ENCODE data around the gene COPA.
"Not testable (repeated sequence)": the region's sequence is repeated elsewhere in the genome, so short reads cannot be mapped to it uniquely, and the experiment has no call there.

Gene COPA

DNA sequence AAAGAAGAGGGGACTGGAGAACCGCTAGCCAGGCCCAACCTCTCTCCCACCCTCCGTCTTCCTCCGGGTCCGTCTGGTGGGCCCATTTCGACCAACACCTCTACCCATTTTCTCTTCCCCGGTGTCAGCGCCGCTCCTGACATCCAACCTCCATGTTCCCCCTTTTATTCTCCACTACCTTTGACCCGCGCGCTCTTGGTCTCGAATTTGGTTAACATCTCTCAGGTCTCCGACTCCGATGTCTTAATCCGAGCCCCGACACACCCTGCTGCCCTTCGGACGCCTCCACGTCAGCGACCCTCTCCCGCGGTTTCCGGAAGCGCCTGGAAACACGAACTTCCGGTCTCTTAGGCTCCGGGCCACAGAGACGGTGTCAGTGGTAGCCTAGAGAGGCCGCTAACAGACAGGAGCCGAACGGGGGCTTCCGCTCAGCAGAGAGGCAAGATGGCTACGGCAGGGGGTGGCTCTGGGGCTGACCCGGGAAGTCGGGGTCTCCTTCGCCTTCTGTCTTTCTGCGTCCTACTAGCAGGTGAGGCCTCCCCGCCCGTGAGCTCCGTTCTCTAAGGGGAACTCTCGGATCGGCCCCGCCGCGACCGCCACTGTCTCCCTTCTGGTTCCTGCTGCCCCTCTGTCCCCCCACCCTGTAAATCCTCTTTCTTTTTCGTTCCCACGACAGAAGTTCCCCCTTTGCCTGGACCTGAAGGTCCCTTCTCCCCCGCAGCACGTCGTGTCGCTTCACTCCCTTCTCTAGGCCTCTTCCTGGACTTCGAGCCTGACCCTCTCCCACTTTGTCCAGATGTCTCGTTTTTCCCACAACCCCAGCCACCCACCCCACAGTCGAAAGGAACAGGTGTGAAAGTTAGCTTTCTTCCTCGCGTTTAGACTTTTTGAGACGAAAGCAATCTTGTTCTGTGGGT is at the start of gene COPA, which contains the start of gene NCSTN:
Gene COPA, minus strand, starts transcription at position 298 of the 917 bp plus-strand sequence. Its CDS starts 80 bp downstream, at position 218.
Gene NCSTN, plus strand, starts transcription at position 431 of the 917 bp plus-strand sequence. Its CDS starts 14 bp downstream, at position 445.
- DNase-seq: peak; percentile 82

DNA sequence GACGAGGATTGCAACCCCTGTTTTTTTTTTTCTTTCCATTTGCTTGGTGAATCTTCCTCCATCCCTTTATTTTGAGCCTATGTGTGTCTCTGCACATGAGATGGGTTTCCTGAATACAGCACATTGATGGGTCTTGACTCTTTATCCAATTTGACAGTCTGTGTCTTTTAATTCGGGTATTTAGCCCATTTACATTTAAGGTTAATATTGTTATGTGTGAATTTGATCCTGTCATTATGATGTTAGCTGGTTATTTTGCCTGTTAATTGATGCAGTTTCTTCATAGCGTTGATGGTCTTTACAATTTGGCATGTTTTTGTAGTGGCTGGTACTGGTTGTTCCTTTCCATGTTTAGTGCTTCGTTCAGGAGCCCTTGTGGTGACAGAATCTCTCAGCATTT is 45.4 kb upstream of the COPA start:
- not testable (repeated sequence) for DNase-seq

DNA sequence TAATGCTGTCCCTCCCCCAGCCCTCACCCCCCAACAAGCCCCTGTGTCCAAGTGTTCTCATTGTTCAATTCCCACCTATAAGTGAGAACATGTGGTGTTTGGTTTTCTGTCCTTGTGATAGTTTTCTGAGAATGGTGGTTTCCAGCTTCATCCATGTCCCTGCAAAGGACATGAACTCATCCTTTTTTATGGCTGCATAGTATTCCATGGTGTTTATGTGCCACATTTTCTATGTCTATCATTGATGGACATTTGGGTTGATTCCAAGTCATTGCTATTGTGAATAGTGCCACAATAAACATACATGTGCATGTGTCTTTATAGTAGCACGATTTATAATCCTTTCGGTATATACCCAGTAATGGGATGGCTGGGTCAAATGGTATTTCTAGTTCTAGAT is 41.8 kb upstream of the COPA start:
- not testable (repeated sequence) for DNase-seq

DNA sequence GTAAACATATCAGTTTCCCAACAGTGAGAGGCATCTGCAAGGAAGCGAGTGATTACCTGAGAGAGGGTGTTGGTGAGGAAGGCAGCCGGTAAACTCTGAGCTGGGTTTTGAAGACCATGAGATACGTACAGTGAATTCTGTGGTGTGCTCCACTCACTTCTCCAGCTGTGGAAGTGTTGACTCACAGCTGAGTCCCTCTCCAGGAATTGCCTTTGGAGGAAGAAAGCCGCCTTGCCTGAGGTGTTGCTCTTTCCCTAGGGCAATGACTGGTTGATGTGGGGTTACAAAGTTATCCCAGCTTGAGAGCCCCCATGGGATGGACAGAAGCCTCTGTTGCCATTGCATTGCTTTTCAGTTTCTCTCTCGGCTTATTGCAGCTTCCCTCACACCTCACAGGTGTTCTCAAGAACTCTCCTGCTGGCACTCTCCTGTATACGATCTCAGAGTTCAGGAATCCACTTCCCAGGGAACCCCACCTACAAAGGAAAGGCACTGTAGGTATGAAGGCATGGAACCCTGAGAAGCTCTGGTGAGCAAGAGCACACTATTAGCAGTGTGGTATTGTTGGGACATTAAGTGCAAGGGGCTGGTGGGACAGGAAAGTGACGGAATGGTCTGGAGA is 34.6 kb upstream of the COPA start:
- DNase-seq: no peak

DNA sequence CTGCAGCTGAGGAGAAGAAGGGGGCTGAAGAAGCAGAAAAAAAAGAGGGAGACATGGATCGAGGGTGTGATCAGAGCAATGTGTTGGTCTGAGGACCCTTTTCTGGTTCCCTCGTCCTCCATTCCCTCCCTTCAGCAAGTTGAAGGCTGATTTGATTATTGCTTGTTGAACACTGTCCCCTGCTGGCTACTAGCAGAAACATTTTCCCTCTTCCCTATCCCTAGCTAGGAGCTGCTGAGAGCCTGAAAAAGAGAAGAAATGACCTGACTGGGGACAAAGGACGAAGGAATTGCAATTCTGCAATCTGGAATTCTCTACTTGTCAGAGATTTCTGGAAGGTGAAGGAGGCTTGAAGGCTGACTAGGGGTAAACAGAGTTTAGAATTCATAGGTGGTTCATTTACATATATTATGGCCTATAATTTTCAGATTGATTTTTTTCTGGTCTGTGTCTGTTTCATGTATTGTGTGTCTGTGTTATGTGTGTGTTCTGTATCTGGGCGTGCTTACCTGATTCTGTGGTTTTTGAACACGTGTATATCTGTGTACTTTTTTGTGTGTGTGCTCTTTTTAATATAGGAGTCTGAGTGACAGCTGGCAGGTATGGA is 33.6 kb upstream of the COPA start:
- peak; percentile 79 for DNase-seq

DNA sequence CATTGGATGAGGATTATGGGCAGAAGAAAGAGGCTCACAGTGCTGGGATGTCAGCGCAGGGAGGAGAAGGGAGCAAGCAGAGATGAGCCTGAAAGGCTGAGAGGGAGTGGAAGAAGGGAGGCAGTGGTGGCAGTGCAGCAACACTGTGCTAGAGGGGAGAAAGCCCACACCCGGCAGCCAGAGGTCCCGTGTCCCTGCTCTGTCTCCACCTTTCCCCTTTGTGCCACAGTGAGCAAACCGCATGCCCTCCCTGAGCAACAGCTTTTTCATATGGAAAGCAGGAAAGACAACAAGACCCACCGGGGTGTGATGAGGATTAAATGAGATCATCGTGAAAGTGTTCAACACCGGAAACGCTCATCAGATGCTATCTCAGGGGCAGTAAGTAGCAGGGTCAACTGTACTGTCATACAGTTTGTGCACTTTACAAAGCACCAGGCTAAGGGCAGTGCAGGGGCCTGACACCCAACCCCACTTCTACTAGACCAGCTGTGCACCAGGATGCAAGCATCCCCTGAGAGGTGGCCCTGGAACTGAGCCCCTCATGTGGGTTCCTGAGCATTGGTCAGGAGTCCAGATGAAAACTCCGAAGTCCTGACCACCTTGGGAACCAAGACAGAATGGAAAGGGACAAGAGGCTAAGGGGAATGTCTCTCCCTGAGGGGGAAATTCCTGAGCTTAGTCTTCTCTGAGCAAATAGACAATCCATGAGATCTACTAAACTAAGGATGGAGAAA is 32.9 kb upstream of the COPA start:
- no peak for DNase-seq

DNA sequence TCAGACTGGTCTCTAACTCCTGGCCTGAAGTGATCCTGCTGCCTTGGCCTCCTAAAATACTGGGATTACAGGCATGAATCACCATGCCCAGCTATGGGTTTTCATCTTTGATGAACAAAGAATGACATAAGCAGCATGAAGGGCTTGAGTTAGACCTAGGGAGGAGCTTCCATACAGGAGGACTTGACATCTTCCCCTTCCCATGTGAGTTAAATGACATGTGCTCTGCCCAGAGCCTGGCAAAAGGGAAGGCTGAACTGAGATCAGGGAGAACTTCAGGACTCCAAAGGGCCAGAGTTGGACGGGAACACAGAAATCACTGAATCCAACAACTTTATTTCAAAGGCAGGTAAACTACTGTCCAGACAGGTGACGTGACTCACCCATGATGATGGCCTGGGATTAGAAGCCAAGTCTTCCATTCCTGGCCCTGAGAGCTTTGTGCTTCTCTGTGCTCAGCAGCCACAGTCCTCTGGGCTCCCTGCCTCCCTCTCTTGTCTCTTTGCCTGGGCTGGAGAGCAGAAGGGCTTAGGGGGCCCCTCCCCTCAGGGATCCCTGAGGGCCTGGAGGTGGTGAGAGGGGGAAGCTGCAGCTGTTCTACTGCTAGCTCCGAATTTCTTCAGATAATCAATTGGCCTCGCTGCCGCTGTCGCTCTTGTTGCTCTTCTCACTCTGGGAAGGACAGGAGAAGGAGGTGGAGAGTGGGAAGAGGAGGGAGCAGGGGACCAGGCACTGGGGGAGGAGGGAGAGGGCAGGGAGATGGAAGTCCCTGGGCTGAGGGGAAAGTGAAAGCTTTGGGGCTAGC is 31.5 kb upstream of the COPA start:
- DNase-seq: no peak

DNA sequence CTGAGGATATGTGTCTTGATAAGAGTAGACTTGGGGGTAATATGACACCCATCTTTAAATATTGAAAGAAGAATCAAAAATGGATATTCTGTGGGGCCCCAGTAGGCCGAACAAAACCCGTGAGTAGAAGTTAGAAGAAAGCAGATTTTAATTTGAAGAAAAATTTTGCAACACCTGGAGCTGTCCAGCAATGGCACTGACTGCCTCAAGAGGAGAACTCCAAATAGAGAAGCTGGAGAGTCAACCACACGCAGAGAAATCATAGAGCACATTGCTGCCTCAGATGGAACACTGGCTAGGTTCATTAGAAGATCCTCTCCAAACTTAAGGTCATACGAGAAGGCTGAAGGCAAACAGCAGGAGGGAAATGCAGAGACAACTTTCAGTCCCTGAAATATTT is 30.6 kb upstream of the COPA start:
- DNase-seq: no peak

DNA sequence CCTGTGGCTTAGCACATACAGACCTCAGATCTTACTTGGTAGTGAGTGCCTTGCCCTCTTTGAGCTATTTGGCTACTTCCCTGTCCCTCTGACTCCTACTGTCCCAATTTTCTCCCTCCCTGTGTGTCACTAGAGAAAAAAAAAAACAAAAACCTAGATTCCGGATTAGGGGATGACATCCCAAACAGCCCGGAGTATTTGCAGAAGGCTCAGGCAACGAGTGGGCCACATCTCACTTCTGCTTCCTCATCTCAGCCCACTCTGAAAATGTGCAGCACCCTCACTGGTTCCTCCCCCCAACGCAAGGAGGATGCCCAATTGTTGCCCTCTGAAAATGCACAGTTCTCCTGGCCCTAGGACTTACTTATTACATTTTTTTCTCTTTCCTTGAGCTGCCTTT is 28.7 kb upstream of the COPA start:
- no peak for DNase-seq

DNA sequence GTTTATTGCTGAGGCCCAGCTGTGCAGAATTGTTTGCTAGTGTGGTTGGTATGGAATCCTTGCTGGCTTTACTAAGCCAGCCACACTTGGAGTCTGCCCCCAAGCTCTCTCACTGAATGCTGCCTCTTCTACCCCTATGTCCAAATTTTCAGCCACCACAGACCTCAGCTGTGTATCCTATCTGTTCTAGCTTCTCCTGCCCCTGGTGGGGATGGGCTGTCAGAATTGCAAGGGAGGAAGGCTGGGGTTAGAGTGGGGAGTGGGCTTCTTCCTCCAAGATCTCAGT is 28.2 kb upstream of the COPA start:
- DNase-seq: no peak

DNA sequence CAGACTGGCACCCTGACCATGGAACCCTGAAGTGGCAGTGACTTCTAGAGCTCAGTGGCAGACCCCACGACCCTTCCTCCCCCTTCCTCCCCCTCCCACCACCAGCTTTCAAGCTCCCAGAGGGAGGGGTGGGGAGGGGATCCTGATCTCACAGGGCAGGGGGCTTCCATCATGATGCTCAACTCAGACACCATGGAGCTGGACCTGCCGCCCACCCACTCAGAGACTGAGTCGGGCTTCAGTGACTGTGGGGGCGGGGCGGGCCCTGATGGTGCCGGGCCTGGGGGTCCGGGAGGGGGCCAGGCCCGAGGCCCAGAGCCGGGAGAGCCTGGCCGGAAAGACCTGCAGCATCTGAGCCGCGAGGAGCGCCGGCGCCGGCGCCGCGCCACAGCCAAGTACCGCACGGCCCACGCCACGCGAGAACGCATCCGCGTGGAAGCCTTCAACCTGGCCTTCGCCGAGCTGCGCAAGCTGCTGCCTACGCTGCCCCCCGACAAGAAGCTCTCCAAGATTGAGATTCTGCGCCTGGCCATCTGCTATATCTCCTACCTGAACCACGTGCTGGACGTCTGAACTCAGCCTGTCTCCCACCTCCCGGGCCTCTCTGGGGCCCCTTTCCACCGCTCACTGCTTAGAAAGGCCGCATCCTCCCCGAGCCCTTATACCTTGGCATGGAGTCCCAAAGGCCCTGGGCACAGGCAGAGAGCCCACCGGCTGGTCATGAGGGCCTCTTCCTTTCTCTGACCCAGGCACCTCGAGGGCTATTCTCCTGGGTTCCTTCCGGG is 27.7 kb upstream of the COPA start:
- no peak for DNase-seq

DNA sequence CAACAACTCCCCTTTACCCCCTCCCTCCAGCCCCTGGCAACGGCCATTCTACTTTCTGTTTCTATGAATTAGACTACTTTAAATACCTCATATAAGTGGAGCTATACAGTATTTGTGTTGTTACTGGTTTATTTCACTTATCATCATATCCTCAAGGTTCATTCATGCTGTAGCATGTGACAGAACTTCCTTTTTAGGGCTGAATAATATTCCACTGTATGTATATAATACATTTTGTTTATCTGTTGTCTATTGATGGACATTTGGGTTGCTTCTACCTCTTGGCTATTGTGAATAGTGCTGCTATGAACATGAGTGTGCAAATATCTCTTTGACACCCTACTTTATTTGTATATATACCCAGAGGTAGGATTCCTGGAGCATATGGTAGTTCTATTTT is 26.0 kb upstream of the COPA start:
- DNase-seq: no peak

DNA sequence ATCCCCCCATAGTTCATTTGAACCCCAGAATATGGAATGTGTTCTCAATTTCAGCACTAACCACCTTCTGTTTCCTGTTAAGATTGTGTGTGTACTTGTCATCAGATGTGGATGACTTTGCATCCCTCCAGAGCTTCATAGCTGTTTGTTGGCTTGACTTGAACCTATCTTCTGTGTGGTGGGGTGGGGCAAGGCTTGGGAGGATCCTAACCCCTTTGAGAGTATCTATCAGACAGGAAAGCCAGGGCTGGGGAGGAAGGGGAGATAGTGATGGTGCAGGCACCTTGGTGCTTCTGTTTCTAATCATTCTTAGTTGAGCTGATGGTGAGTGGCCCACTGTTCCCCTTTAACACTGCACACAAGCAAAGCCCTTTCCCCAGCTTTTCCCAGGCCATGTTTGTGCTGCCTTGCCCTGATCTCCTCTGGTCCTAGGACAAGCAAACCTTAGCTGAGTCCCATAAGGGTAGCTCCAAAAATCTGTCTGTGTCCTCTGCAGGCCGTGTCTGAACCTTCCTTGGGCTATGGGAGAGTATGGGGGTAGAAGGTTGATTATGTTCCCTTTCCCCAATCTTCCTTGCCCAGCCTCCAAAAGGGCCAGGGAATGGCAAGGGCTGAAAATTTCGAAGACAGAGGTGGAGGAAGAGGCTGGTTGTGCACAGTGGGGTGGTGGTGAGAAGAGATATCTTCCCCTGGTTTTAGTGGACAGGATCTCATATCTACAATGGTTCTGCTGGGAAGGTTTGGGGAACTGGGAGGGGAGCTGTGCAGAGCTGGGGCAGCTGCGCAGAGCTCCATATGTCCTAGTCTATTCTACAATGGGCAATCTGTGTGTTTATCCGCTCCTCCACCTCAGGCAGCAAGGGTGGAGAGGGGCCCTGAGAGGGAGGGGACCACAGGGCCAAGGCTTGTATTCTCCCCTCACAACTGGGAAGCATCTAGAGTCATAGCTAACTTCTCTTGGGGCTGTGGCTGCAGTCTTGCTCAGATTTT is 25.2 kb upstream of the COPA start:
- no peak for DNase-seq

DNA sequence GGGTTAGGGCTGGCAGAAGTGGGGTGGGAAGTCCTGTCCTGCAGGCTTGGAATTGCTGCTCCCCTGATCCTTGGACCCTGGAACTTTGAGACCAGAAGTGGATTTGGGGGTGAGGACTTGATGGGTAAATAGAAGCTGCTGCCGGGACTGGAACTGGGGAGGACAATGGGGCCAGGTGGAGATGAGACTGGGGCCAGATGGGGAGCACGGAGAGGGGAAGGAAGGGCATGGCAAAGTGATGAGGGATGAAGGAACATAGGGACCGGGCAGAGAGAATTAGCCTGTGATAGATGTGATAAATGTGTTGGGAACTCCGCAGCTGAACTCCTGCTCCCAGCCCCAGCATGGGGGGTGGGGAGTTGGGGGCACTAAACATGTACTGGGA is 24.5 kb upstream of the COPA start:
- no peak for DNase-seq

DNA sequence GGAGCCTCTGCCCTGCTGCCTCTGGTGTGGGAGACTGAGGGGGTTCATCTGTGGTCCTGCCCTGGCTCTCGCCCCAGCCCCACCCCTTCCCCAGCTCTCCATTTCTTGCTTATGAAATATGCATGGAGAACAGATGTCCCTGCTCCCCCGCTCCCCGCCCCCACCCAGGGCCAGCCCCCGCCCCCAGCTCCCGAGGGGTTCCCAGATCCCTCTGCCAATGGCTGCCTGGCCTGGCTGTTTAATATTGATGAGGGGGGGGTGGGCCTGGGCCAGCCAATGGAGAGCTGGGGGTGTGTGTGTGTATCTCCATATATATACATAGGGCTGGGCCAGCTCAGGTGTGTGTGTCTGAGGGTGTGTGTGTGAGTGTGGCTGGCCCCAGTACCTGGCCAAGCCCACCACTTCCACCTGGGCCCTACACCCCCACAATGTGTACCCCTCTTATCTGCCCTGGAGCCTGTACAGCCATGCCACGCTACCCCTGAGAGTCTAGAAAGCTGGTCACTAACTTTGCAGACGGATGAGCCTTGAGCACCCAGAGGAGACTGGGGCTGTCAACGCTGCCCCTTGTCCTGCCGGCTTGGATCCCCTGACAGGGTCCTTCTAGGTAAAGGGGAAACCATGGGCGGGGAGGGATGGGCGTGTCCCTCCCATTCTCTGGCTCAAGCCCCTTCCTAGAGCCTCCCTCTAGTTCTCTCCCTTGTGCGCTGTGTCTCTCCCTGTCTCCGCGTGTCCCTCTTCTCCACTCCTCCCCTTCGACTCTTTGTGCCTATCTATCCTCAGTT is 23.9 kb upstream of the COPA start, which contains the start of gene NHLH1:
Gene NHLH1, plus strand, starts transcription at position 341 of the 785 bp plus-strand sequence. CDS start 3,661 bp downstream, outside the sequence.
- no peak for DNase-seq

DNA sequence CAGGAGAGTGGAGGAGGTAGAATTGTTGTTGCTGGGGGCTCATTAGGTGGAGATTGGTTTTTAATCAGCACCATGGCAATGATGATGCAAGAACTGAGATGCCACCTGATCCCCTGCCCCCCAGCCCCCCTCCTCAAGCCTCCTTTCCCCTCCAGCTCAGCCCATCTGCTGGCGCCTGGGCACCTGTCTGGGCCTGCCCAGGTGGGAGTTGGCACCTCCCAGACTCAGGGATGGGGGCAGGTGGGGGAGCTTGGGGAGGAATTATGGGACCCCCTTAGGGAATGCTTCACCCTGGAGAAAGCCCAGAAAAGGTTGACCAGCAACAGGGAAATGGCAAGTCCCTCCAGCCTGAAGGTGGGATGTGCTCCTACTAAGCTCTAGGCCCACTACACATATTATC is 22.3 kb upstream of the COPA start:
- no peak for DNase-seq

DNA sequence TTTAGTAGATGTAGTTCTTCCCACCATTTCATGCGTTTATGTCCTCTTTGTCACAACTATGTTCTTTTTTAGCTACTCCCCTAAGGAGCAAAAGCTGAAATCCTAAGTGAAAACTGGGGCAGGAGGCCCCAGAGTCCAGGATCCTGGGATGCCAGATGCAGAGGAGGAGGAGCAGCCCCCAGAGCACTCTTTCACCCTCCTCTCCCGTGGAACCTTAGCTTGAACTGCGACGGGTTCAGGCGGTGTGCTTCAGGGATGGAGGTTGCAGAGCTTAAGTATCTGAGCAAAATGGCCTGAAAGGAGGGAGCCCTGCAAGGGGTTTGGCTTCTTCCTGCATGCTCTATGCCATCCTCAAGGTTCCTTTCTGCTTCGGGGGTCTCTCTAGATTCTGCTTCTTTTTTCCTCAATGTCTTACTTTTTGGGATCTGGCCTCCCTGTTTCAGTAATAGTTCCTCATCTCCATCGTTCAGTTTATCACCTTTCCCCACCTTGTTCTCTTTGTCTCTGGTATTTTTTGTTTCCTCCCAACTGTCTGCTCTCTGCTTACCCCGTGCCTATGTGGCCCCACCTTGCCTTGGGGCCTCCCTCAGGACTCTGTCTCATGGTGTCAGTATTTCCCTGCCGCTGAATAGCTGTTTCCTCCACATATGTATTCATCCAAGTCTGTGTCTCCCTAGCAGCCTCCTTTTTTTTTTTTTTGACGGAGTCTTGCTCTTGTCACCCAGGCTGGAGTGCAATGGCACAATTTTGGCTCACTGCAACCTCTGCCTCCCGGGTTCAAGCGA is 21.1 kb upstream of the COPA start:
- no peak for DNase-seq

DNA sequence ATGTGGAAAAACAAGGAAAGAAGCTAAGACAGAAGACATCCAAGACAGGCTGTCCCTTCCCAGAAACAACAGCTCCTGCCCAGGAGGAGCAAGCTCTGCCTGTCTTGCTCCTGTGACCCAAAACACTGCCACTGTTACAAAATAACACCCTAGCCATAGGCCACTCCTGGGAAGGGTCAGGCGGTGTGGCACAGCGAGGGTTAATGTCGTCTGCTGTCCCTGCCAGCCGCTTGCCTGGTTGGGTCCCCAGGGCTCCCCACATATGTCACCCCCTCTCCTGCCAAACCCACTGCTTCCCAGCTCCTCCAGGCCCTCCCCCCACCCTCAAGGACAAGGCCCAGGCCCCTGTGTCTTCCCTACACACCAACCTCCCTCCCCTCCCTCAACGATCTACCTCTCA is 20.0 kb upstream of the COPA start:
- DNase-seq: no peak
